HepG2 (cell line): ENCODE results near the gene FAM168A. TPM values are rescaled to one million over a fixed set of nuclear protein-coding genes. Genes with fewer than 3 reads are reported as not detected.

Experiments
- ATAC-seq: fragments of 200-7000 bp; cut with Tn5 transposase; 3 replicates; pipeline ENCODE4 v1.9.1; 2020; ENCODE audit warnings: mild to moderate bottlenecking, moderate library complexity
- BruUV-seq: library from RNA; stranded (reverse); fragments of 400-500 nt; replicated peaks from 2 replicates; lab custom pipeline; 2021; lab: Mats Ljungman, UMichigan
- CTCF ChIA-PET: fragments of 300-600 bp; formaldehyde crosslinking; extraction: SDS; loops from one replicate; lab custom pipeline; 2021; ENCODE audit warnings: low total read pairs, inconsistent platforms, low intra/inter-chr PET ratio; lab: Yijun Ruan, JAX
- POLR2A ChIA-PET: fragments of 350-600 bp; sonication (Branson Sonifier 250); formaldehyde crosslinking; loops from one replicate; lab custom pipeline; 2020; ENCODE audit warnings: antibody characterized with exemption, inconsistent platforms; lab: Yijun Ruan, JAX
- DNase-seq: peaks from one replicate; pipeline ENCODE4 v3.0.0-alpha.2; 2015; ENCODE audit warnings: low spot score
- FAIRE-seq: peaks from 3 replicates; lab custom pipeline; 2011; peaks lifted over from hg19 to GRCh38; lab: Jason Lieb, UNC
- H2AFZ ChIP-seq: one replicate; pipeline ENCODE4 v1.6.1; 2011; ENCODE audit warnings: low read length, inconsistent platforms
- H3K27ac ChIP-seq: fragments of 300-600 bp; 3 replicates; pipeline ENCODE4 v1.8.0; 2011; ENCODE audit warnings: mixed run types, mild to moderate bottlenecking, mixed read lengths, low read length, inconsistent platforms; ENCODE audit not compliant: insufficient read depth; ENCODE audit errors: extremely low read length
- H3K27me3 ChIP-seq, 2 experiments: fragments of 200-600 bp in 1 of 2; 2 replicates in 1 of 2; 3 replicates in 1 of 2; pipeline versions ENCODE4 v1.6.0 to v1.8.0; 2011; ENCODE audit warnings: low read length in 2 of 2, mild to moderate bottlenecking in 2 of 2, moderate library complexity in 2 of 2, inconsistent platforms in 1 of 2; ENCODE audit not compliant: insufficient read depth in 2 of 2, control insufficient read depth in 1 of 2
- H3K36me3 ChIP-seq, 2 experiments: fragments of 200-600 bp in 1 of 2; replicated peaks in 1 of 2; 2 replicates in 1 of 2; 3 replicates in 1 of 2; pipeline versions ENCODE4 v1.5.1 to v1.8.0; 2011; ENCODE audit warnings: low read length in 2 of 2, inconsistent platforms in 1 of 2; ENCODE audit not compliant: insufficient read depth in 2 of 2, control insufficient read depth in 1 of 2
- H3K4me1 ChIP-seq: 2 replicates; pipeline ENCODE4 v1.5.1; 2012; ENCODE audit warnings: low read length, inconsistent platforms; ENCODE audit not compliant: insufficient read depth
- H3K4me2 ChIP-seq: 2 replicates; pipeline ENCODE4 v1.6.0; 2011; ENCODE audit warnings: low read depth, low read length, inconsistent platforms
- H3K4me3 ChIP-seq, 3 experiments: fragments of 200-600 bp in 1 of 3; sonication (generic), shearing (Covaris generic) in 1 of 3; replicated peaks in 1 of 3; 2 replicates each; pipeline ENCODE4 v1.5.1; 2011 to 2016; ENCODE audit warnings: low read length in 3 of 3, inconsistent platforms in 2 of 3, low read depth in 2 of 3, mild to moderate bottlenecking in 2 of 3, control low read depth in 1 of 3, mixed read lengths in 1 of 3; ENCODE audit not compliant: insufficient read depth in 1 of 3
- H3K79me2 ChIP-seq: one replicate; pipeline ENCODE4 v1.6.1; 2011; ENCODE audit warnings: low read length, inconsistent platforms; ENCODE audit not compliant: insufficient read depth
- H3K9ac ChIP-seq: 2 replicates; pipeline ENCODE4 v1.6.0; 2011; ENCODE audit warnings: mild to moderate bottlenecking, low read depth, low read length, inconsistent platforms; ENCODE audit not compliant: insufficient read depth
- H3K9me3 ChIP-seq: 2 replicates; pipeline ENCODE4 v1.5.1; 2012; ENCODE audit warnings: mild to moderate bottlenecking, low read length
- H4K20me1 ChIP-seq: 2 replicates; pipeline ENCODE4 v1.6.0; 2011; ENCODE audit warnings: inconsistent platforms, mild to moderate bottlenecking, low read length, moderate library complexity; ENCODE audit not compliant: insufficient read depth
- ETV5 ChIP-seq: IDR thresholded peaks from 2 replicates; pipeline ENCODE4 v1.6.1; 2018; ENCODE audit warnings: missing biosample characterization, missing genetic modification reagents, inconsistent platforms, borderline replicate concordance
- GATA4 ChIP-seq: sonication (generic); IDR thresholded peaks from 2 replicates; pipeline ENCODE4 v1.6.1; 2016; ENCODE audit warnings: antibody characterized with exemption, low read depth, borderline replicate concordance
- KDM2A ChIP-seq: sonication (generic); formaldehyde crosslinking; IDR thresholded peaks from 2 replicates; pipeline ENCODE4 v1.4.0; 2020; ENCODE audit warnings: low read depth, missing genetic modification reagents, borderline replicate concordance
- KDM3A ChIP-seq: IDR thresholded peaks from 2 replicates; pipeline ENCODE4 v1.6.1; 2018; ENCODE audit warnings: low read depth, missing compliant biosample characterization
- KLF6 ChIP-seq: IDR thresholded peaks from 2 replicates; pipeline ENCODE4 v1.8.0; 2016; ENCODE audit warnings: missing biosample characterization, missing genetic modification reagents
- LCORL ChIP-seq, 2 experiments: fragments of 450-650 bp in 1 of 2; sonication (generic) in 1 of 2; formaldehyde crosslinking in 1 of 2; IDR thresholded peaks; 2 replicates each; pipeline versions ENCODE4 v1.5.0 to v1.6.1; 2017 to 2020; ENCODE audit warnings: antibody characterized with exemption in 1 of 2, missing genetic modification reagents in 1 of 2
- MATR3 ChIP-seq: sonication (generic); formaldehyde crosslinking; IDR thresholded peaks from 2 replicates; pipeline ENCODE4 v1.4.0; 2020; ENCODE audit warnings: missing genetic modification reagents
- SALL1 ChIP-seq: sonication (generic); formaldehyde crosslinking; IDR thresholded peaks from 2 replicates; pipeline ENCODE4 v1.8.0; 2022; ENCODE audit warnings: mild to moderate bottlenecking, missing genetic modification reagents
- SCMH1 ChIP-seq: sonication (generic); formaldehyde crosslinking; IDR thresholded peaks from 2 replicates; pipeline ENCODE4 v1.9.0; 2021; ENCODE audit warnings: missing genetic modification reagents, mild to moderate bottlenecking, borderline replicate concordance
- TBL1XR1 ChIP-seq: fragments of 150-350 bp; IDR thresholded peaks from 2 replicates; pipeline ENCODE4 v1.6.1; 2014; ENCODE audit warnings: borderline replicate concordance, low read length; ENCODE audit not compliant: partially characterized antibody
- ZBTB20 ChIP-seq: sonication (generic); formaldehyde crosslinking; IDR thresholded peaks from 2 replicates; pipeline ENCODE4 v1.8.1; 2023; ENCODE audit warnings: missing genetic modification reagents, low read depth, mild to moderate bottlenecking, borderline replicate concordance
- ZNF367 ChIP-seq: sonication (generic); formaldehyde crosslinking; IDR thresholded peaks from 2 replicates; pipeline ENCODE4 v1.4.0; 2020; ENCODE audit warnings: missing genetic modification reagents, borderline replicate concordance
- ZNF572 ChIP-seq: sonication (generic); formaldehyde crosslinking; IDR thresholded peaks from 2 replicates; pipeline ENCODE4 v1.5.1; 2020; ENCODE audit warnings: mild to moderate bottlenecking, missing genetic modification reagents
- ZNF879 ChIP-seq: sonication (generic); formaldehyde crosslinking; IDR thresholded peaks from 2 replicates; pipeline ENCODE4 v1.8.1; 2023; ENCODE audit warnings: missing genetic modification reagents
- WGBS: methylation state at CpG from one replicate; pipeline ENCODE4 v1.1.6; 2017; ENCODE audit warnings: low lambda C conversion rate; 5-methylcytosine and 5-hydroxymethylcytosine counted together
- in situ Hi-C: cut with HindIII; loops from 2 replicates; pipeline ENCODE4 v1.10.0; 2017; ENCODE audit warnings: low pct_unique_long_range_greater_than_20kb; ENCODE audit not compliant: extremely low pct_ligation_motif_present
- intact Hi-C: fragments of 100-400 bp; cut with micrococcal nuclease; formaldehyde crosslinking; loops from one replicate; pipeline ENCODE4 v1.10.0; 2022; ENCODE audit not compliant: unreplicated experiment
- polyA plus RNA-seq, 8 experiments: library from polyadenylated mRNA; depleted of rRNA in 3 of 8; stranded (reverse) in 7 of 8; unstranded in 1 of 8; fragments of >200 nt; fragmentation: Illumina TruSeq in 4 of 8; extraction: Trizol in 4 of 8; gene quantifications; 2 replicates each; pipeline versions ENCODE4 v1.2.1 to v1.2.3, GENCODE V29; 2011 to 2016; ENCODE audit warnings: low read depth in 4 of 8, missing spikeins in 1 of 8, mixed read lengths in 1 of 8; ENCODE audit not compliant: insufficient read depth in 1 of 8
- total RNA-seq, 5 experiments: library from RNA; depleted of rRNA; stranded (reverse); fragments of >200 nt; fragmentation: Illumina TruSeq; extraction: Trizol; gene quantifications; 2 replicates each; pipeline ENCODE4 v1.2.3, GENCODE V29; 2016; ENCODE audit warnings: low read depth in 1 of 5
- TF ChIP-seq, protein P1 (sequence below): sonication (generic); formaldehyde crosslinking; IDR thresholded peaks from 2 replicates; pipeline ENCODE4 v1.5.0; 2020; ENCODE audit warnings: missing genetic modification reagents
- TF ChIP-seq, protein P2 (sequence below): sonication (generic); formaldehyde crosslinking; IDR thresholded peaks from 2 replicates; pipeline ENCODE4 v1.8.0; 2022; ENCODE audit warnings: mild to moderate bottlenecking, missing genetic modification reagents

The FAM168A gene
- total and polyA plus RNA-seq, 2 of the 13 experiments (the other 11 are each of a cell fraction or from before 2014, with no cell fraction given): 13.9 to 15.8 TPM

DNA sequence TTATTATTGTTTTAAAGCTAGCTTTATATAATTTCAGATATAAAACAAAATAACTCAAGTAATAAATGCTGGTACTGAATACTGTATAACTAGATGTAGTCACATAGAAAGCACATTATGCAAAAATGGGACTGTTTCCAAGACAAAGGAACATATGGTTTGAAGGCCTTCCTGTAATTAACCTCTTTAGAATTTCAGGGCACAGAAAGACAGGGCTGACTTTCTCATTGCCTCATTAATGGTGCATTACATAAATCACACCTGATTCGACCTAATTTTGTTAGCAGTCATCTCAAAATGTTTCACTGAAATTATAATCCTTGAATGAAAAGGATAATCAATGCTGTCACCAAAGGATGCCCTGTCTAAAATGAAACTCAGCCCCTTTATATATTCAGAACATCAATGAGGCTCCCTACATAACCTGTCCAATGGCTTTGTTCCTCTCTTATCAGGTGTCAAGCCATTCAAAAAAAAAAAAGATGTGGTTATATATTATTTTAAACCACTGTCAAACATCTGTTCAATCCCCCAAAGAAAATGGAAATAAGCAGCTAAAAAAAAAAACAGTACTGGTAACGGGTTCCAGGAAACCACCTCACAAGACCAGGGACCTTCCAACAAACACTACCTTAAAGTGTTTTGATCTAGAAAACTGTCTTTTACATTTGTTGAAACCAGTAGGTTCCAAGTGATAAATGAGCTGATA lies 77.4 kb downstream of the FAM168A start:
- no peaks in the 10 kb centered on the region for H4K20me1 ChIP-seq
- no peak for DNase-seq
- H3K4me1 ChIP-seq: peaks cover 10% of the 10 kb centered on the region; the same call in 1 of the 2 replicates
- no peak for FAIRE-seq
- BruUV-seq: no TSS peak
- H2AFZ ChIP-seq: no peak overlapping the region
- no peaks in the 10 kb centered on the region for H3K79me2 ChIP-seq
- ChIA-PET CTCF (no interaction called here), POLR2A (no interaction called here)
- H3K27ac ChIP-seq: no peak overlapping the region
- 79% methylated on average over 2 of the region's 2 CpGs for WGBS
- no peaks in the 10 kb centered on the region for H3K27me3 ChIP-seq
- no peak overlapping the region for H3K9ac ChIP-seq
- H3K9me3 ChIP-seq: 0 out of 2 replicates have a peak, but pooled peaks cover 4% of the 10 kb centered on the region
- intact Hi-C loops: no loop called here
- ATAC-seq: no peak
- H3K36me3 ChIP-seq: no peaks in the 10 kb centered on the region
- in situ Hi-C loops: no loop called here
- H3K4me2 ChIP-seq: no peak overlapping the region
- no peak overlapping the region for H3K4me3 ChIP-seq
- no peak for TF ChIP-seq TBL1XR1
- no peak for TF ChIP-seq SCMH1 (CRISPR knock-in tag)
- TF ChIP-seq ETV5 (CRISPR knock-in tag): no peak
- TF ChIP-seq ZNF367: no peak
- TF ChIP-seq, protein P1, sequence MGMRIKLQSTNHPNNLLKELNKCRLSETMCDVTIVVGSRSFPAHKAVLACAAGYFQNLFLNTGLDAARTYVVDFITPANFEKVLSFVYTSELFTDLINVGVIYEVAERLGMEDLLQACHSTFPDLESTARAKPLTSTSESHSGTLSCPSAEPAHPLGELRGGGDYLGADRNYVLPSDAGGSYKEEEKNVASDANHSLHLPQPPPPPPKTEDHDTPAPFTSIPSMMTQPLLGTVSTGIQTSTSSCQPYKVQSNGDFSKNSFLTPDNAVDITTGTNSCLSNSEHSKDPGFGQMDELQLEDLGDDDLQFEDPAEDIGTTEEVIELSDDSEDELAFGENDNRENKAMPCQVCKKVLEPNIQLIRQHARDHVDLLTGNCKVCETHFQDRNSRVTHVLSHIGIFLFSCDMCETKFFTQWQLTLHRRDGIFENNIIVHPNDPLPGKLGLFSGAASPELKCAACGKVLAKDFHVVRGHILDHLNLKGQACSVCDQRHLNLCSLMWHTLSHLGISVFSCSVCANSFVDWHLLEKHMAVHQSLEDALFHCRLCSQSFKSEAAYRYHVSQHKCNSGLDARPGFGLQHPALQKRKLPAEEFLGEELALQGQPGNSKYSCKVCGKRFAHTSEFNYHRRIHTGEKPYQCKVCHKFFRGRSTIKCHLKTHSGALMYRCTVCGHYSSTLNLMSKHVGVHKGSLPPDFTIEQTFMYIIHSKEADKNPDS (CRISPR knock-in tag): no peak
- TF ChIP-seq KDM3A (CRISPR knock-in tag): no peak
- no peak for TF ChIP-seq ZBTB20
- TF ChIP-seq SALL1 (CRISPR knock-in tag): no peak
- no peak for TF ChIP-seq ZNF879 (CRISPR knock-in tag)
- TF ChIP-seq ZNF572 (CRISPR knock-in tag): no peak
- no peak for TF ChIP-seq KLF6 (CRISPR knock-in tag)
- no peak for TF ChIP-seq GATA4
- TF ChIP-seq LCORL (IDR thresholded peaks at IDR 0.05): no peak
- TF ChIP-seq LCORL (CRISPR knock-in tag; IDR thresholded peaks at IDR 0.05): no peak
- no peak for TF ChIP-seq KDM2A (CRISPR knock-in tag)
- TF ChIP-seq MATR3 (CRISPR knock-in tag): no peak
- TF ChIP-seq, protein P2, sequence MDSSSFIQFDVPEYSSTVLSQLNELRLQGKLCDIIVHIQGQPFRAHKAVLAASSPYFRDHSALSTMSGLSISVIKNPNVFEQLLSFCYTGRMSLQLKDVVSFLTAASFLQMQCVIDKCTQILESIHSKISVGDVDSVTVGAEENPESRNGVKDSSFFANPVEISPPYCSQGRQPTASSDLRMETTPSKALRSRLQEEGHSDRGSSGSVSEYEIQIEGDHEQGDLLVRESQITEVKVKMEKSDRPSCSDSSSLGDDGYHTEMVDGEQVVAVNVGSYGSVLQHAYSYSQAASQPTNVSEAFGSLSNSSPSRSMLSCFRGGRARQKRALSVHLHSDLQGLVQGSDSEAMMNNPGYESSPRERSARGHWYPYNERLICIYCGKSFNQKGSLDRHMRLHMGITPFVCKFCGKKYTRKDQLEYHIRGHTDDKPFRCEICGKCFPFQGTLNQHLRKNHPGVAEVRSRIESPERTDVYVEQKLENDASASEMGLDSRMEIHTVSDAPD: no peak
